NB4 (cell line): ENCODE measurements around the gene CNPY2.
"Not testable (repeated sequence)": the region's sequence is repeated elsewhere in the genome, so short reads cannot be mapped to it uniquely, and the experiment has no call there.

Experiments used
- DNase-seq: peaks from one replicate; pipeline ENCODE4 v3.0.0; 2010; ENCODE audit warnings: low read depth
- H3K4me3 ChIP-seq: one replicate; pipeline ENCODE4 v1.5.1; 2011; ENCODE audit warnings: mild to moderate bottlenecking, low read depth, low read length, moderate library complexity
- MYC ChIP-seq: IDR thresholded peaks from 2 replicates; pipeline ENCODE4 v1.6.1; 2011; ENCODE audit warnings: low read depth, low read length
- POLR2A ChIP-seq: IDR thresholded peaks from 2 replicates; pipeline ENCODE4 v1.6.1; 2011; ENCODE audit warnings: mild to moderate bottlenecking; ENCODE audit not compliant: insufficient read length; ENCODE audit errors: extremely low read depth
- TF ChIP-seq, protein P1 (sequence below): IDR thresholded peaks from one replicate; pipeline ENCODE4 v1.5.1; 2012; ENCODE audit warnings: low read depth, low read length
- TF ChIP-seq, protein P2 (sequence below): IDR thresholded peaks from 2 replicates; pipeline ENCODE4 v1.6.1; 2011; ENCODE audit warnings: low read depth, low read length

Gene CNPY2

DNA sequence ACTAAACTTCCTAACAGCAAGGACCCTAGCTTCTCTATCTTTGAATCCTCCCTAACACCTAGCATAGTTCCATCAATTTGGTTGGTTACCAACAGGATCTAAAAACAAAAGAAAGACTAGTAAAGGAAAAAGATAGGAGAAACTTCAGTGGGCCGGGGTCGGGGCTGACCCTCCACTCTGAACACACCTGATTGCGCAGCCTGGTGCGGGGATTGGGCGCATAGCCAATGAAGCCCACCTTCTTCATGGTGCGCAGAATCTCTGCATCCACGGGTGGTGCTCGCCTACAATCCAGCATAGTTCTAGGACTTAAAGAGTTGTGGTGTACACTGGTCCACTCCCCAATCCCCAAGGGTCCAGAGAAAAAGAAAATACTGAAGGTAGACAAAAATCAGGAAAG lies 10.3 kb upstream of the CNPY2 start:
- no peak overlapping the region for H3K4me3 ChIP-seq
- DNase-seq: no peak
- TF ChIP-seq POLR2A: no peak
- no peak for TF ChIP-seq MYC
- TF ChIP-seq, protein P1, sequence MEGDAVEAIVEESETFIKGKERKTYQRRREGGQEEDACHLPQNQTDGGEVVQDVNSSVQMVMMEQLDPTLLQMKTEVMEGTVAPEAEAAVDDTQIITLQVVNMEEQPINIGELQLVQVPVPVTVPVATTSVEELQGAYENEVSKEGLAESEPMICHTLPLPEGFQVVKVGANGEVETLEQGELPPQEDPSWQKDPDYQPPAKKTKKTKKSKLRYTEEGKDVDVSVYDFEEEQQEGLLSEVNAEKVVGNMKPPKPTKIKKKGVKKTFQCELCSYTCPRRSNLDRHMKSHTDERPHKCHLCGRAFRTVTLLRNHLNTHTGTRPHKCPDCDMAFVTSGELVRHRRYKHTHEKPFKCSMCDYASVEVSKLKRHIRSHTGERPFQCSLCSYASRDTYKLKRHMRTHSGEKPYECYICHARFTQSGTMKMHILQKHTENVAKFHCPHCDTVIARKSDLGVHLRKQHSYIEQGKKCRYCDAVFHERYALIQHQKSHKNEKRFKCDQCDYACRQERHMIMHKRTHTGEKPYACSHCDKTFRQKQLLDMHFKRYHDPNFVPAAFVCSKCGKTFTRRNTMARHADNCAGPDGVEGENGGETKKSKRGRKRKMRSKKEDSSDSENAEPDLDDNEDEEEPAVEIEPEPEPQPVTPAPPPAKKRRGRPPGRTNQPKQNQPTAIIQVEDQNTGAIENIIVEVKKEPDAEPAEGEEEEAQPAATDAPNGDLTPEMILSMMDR: no peak
- TF ChIP-seq, protein P2, sequence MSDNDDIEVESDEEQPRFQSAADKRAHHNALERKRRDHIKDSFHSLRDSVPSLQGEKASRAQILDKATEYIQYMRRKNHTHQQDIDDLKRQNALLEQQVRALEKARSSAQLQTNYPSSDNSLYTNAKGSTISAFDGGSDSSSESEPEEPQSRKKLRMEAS: no peak

DNA sequence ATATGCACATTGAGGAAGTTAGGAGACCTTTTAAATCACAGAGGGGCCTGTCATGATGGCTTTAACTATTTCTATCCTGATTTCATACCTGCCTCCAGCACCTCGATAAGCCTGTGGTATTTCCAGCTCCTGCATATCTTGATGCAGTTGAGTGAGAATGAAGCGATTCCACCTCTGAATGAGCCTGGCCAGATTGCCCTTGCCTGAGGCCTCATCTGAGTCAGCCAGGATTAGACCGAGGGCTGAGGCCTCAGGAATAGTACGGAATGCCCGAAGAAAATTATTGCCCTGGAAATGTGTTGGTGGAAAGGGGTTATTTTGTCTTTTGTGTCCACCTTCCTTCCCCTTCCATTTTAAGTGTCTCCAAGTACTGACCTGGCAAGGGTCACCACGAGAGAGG lies 8.4 kb upstream of the CNPY2 start:
- H3K4me3 ChIP-seq: no peak overlapping the region
- TF ChIP-seq, protein P1: no peak
- TF ChIP-seq, protein P2: no peak
- TF ChIP-seq POLR2A (no peak), MYC (no peak)
- DNase-seq: no peak

- DNase-seq, H3K4me3 ChIP-seq: not testable (repeated sequence)
These were observed 5.8 kb upstream of the CNPY2 start for GRCh38 chr12:56321610-56322009.

- TF ChIP-seq, protein P2: no peak
- TF ChIP-seq, protein P1: no peak
- TF ChIP-seq POLR2A (no peak), MYC (no peak)
- no peak overlapping the region for H3K4me3 ChIP-seq
- peak; percentile 43 for DNase-seq
These were observed 5.2 kb upstream of the CNPY2 start for GRCh38 chr12:56321027-56321426.

GRCh38 chr12:56317675-56318074 lies 1.9 kb upstream of the CNPY2 start:
- no peak for DNase-seq
- TF ChIP-seq MYC (no peak), POLR2A (no peak)
- TF ChIP-seq, protein P2: no peak
- TF ChIP-seq, protein P1: no peak
- no peak overlapping the region for H3K4me3 ChIP-seq

- H3K4me3 ChIP-seq: peak overlapping the region; percentile 94
- TF ChIP-seq, protein P1: no peak
- TF ChIP-seq, protein P2: no peak
- no peak for TF ChIP-seq MYC
- TF ChIP-seq POLR2A: no peak
- no peak for DNase-seq
These were observed 553 bp downstream of the CNPY2 start for GRCh38 chr12:56315249-56315621.
